GM23338 (cell line): ENCODE data around the gene NTMT2. TPM values are rescaled to one million over a fixed set of nuclear protein-coding genes. Genes with fewer than 3 reads are reported as not detected.

Experiments used
- CREB1 ChIP-seq: fragments of 250-450 bp; sonication (Bioruptor Pico); IDR thresholded peaks from 2 replicates; pipeline ENCODE4 v1.5.0; 2020; ENCODE audit warnings: low read depth, mild to moderate bottlenecking, moderate library complexity
- ETS1 ChIP-seq: IDR thresholded peaks from 2 replicates; pipeline ENCODE4 v1.6.1; 2016; ENCODE audit warnings: antibody characterized with exemption
- REST ChIP-seq: IDR thresholded peaks from one replicate; pipeline ENCODE4 v1.6.1; 2018; ENCODE audit warnings: antibody characterized with exemption; ENCODE audit not compliant: unreplicated experiment
- ZNF462 ChIP-seq: fragments of 250-450 bp; sonication (Bioruptor Pico); IDR thresholded peaks from 2 replicates; pipeline ENCODE4 v1.5.0; 2020; ENCODE audit warnings: mild to moderate bottlenecking, moderate library complexity
- polyA plus RNA-seq: library from polyadenylated mRNA; unstranded; fragments of >200 nt; fragmentation: Nextera tagmentation; extraction: Ambion mirVana; gene quantifications from 2 replicates; pipeline ENCODE4 v1.2.1, GENCODE V29; 2016
- total RNA-seq: library from RNA; depleted of rRNA; stranded (reverse); fragments of >200 nt; shearing (Covaris generic); gene quantifications from 2 replicates; pipeline ENCODE4 v1.2.3, GENCODE V29; 2014

Gene NTMT2
- total and polyA plus RNA-seq, 2 experiments from 2014 or later: 0.48 TPM; not detected in 1

- TF ChIP-seq ZNF462 (CRISPR knock-in tag): no peak
- TF ChIP-seq ETS1: no peak
- TF ChIP-seq REST: no peak
- TF ChIP-seq CREB1 (CRISPR knock-in tag): no peak
Measured at GRCh38 chr1:170213596-170213995, 67.8 kb downstream of the NTMT2 start (continued).
